Mesendoderm (in vitro differentiated cells): ENCODE measurements around the gene POLN.
A peak's percentile ranks its signal among the peaks of the same experiment; 100 is the strongest.

Experiments used
- DNase-seq: peaks from one replicate; pipeline ENCODE4 v3.0.0; 2013
- H2AK5ac ChIP-seq: 2 replicates; pipeline ENCODE4 v1.6.1; 2013; ENCODE audit warnings: low read length, inconsistent platforms
- H2BK120ac ChIP-seq: 2 replicates; pipeline ENCODE4 v1.6.1; 2013; ENCODE audit warnings: low read depth, mild to moderate bottlenecking, low read length, moderate library complexity, mixed read lengths
- H2BK15ac ChIP-seq: replicated peaks from 2 replicates; pipeline ENCODE4 v1.6.1; 2013; ENCODE audit warnings: low read depth, mild to moderate bottlenecking, moderate library complexity
- H2BK5ac ChIP-seq: 2 replicates; pipeline ENCODE4 v1.6.1; 2013; ENCODE audit warnings: low read length, inconsistent platforms
- H3K18ac ChIP-seq: 2 replicates; pipeline ENCODE4 v1.6.1; 2013; ENCODE audit warnings: mild to moderate bottlenecking, low read length, mixed read lengths
- H3K23ac ChIP-seq: one replicate; pipeline ENCODE4 v1.6.1; 2013; ENCODE audit warnings: low read length
- H3K27ac ChIP-seq: 2 replicates; pipeline ENCODE4 v1.5.1; 2013; ENCODE audit warnings: low read depth, mild to moderate bottlenecking, inconsistent platforms, low read length, moderate library complexity
- H3K27me3 ChIP-seq: 2 replicates; pipeline ENCODE4 v1.6.1; 2013; ENCODE audit warnings: low read length, control low read depth, mild to moderate bottlenecking, inconsistent platforms; ENCODE audit not compliant: insufficient read depth, poor library complexity
- H3K36me3 ChIP-seq: 2 replicates; pipeline ENCODE4 v1.6.1; 2013; ENCODE audit warnings: low read length, inconsistent platforms; ENCODE audit not compliant: control insufficient read depth, insufficient read depth
- H3K4ac ChIP-seq: one replicate; pipeline ENCODE4 v1.6.1; 2013; ENCODE audit warnings: low read depth, mild to moderate bottlenecking, low read length, moderate library complexity
- H3K4me1 ChIP-seq: 2 replicates; pipeline ENCODE4 v1.6.1; 2013; ENCODE audit warnings: low read depth, low read length, inconsistent platforms; ENCODE audit not compliant: control insufficient read depth
- H3K4me2 ChIP-seq: 2 replicates; pipeline ENCODE4 v1.6.1; 2013; ENCODE audit warnings: low read length
- H3K4me3 ChIP-seq: 2 replicates; pipeline ENCODE4 v1.5.1; 2013; ENCODE audit warnings: mild to moderate bottlenecking, low read length
- H3K56ac ChIP-seq: one replicate; pipeline ENCODE4 v1.6.1; 2013; ENCODE audit warnings: low read length
- H3K79me1 ChIP-seq: 2 replicates; pipeline ENCODE4 v1.6.1; 2013; ENCODE audit warnings: low read length, inconsistent platforms
- H3K79me2 ChIP-seq: 2 replicates; pipeline ENCODE4 v1.6.1; 2013; ENCODE audit warnings: mild to moderate bottlenecking, low read length; ENCODE audit not compliant: control insufficient read depth, insufficient read depth
- H3K9ac ChIP-seq: 2 replicates; pipeline ENCODE4 v1.6.1; 2013; ENCODE audit warnings: low read length, inconsistent platforms
- H4K5ac ChIP-seq: one replicate; pipeline ENCODE4 v1.6.1; 2013; ENCODE audit warnings: low read length
- H4K8ac ChIP-seq: one replicate; pipeline ENCODE4 v1.6.1; 2013; ENCODE audit warnings: low read depth, mild to moderate bottlenecking, control low read depth, low read length, moderate library complexity
- WGBS: extraction: QIAGEN DNeasy Blood & Tissue Kit; methylation state at CpG from one replicate; pipeline ENCODE4 v1.1.7; 2013; ENCODE audit warnings: low lambda C conversion rate, missing lambda C conversion rate; ENCODE audit not compliant: insufficient coverage; ENCODE audit errors: extremely low coverage; 5-methylcytosine and 5-hydroxymethylcytosine counted together

Gene POLN

GRCh38 chr4:2269618-2270163 is 27.8 kb upstream of the POLN start:
- no peak overlapping the region for H3K23ac ChIP-seq

GRCh38 chr4:2269206-2269531 is 27.2 kb upstream of the POLN start:
- no peak overlapping the region for H2BK120ac ChIP-seq
- H4K8ac ChIP-seq, result no peak overlapping the region
- H3K36me3 ChIP-seq, result no peaks in the 10 kb centered on the region
- H3K4me1 ChIP-seq, result no peaks in the 10 kb centered on the region
- H2BK15ac ChIP-seq, result no peak overlapping the region
- no peak overlapping the region for H3K27ac ChIP-seq
- no CpG with 5 or more reads among the region's 6 CpGs for WGBS
- no peak overlapping the region for H2AK5ac ChIP-seq
- H2BK5ac ChIP-seq, result no peak overlapping the region
- peak; percentile 18 for DNase-seq
- no peak overlapping the region for H3K9ac ChIP-seq
- H3K4me2 ChIP-seq, result no peak overlapping the region
- no peak overlapping the region for H4K5ac ChIP-seq
- no peak overlapping the region for H3K4me3 ChIP-seq
- no peaks in the 10 kb centered on the region for H3K79me2 ChIP-seq
- no peaks in the 10 kb centered on the region for H3K27me3 ChIP-seq
- H3K23ac ChIP-seq, result no peak overlapping the region
- no peak overlapping the region for H3K18ac ChIP-seq
- H3K79me1 ChIP-seq, result no peaks in the 10 kb centered on the region
- H3K4ac ChIP-seq, result no peak overlapping the region
- peak overlapping the region; percentile 49 for H3K56ac ChIP-seq

More at GRCh38 chr4:2269618-2270163, 27.8 kb upstream of the POLN start:
- Histone ChIP-seq H3K36me3 (no peaks in the 10 kb centered on the region), H2BK120ac (no peak overlapping the region), H2AK5ac (no peak overlapping the region), H3K27me3 (no peaks in the 10 kb centered on the region), H3K79me2 (no peaks in the 10 kb centered on the region), H4K5ac (no peak overlapping the region), H3K18ac (no peak overlapping the region), H3K4me3 (no peak overlapping the region), H3K4ac (no peak overlapping the region), H3K9ac (no peak overlapping the region), H3K79me1 (no peaks in the 10 kb centered on the region), H3K4me2 (no peak overlapping the region), H2BK5ac (no peak overlapping the region), H4K8ac (no peak overlapping the region), H2BK15ac (no peak overlapping the region), H3K27ac (no peak overlapping the region), H3K56ac (peak overlapping the region; percentile 34), H3K4me1 (no peaks in the 10 kb centered on the region)
- WGBS, result 100% methylated on average over 2 of the region's 12 CpGs
- DNase-seq, result no peak

- no CpG with 5 or more reads among the region's 22 CpGs for WGBS
- DNase-seq, result no peak
Measured at GRCh38 chr4:2268357-2269205, 26.7 kb upstream of the POLN start.

GRCh38 chr4:2267841-2268240 is 25.9 kb upstream of the POLN start:
- H3K4me2 ChIP-seq, result no peak overlapping the region
- peak overlapping the region; percentile 15 for H3K56ac ChIP-seq
- H3K4me1 ChIP-seq, result no peaks in the 10 kb centered on the region
- no peaks in the 10 kb centered on the region for H3K79me2 ChIP-seq
- no peak overlapping the region for H2BK15ac ChIP-seq
- H3K27me3 ChIP-seq, result no peaks in the 10 kb centered on the region
- no peak overlapping the region for H2BK120ac ChIP-seq
- H3K79me1 ChIP-seq, result no peaks in the 10 kb centered on the region
- no peak overlapping the region for H3K4me3 ChIP-seq
- H3K27ac ChIP-seq, result no peak overlapping the region
- H2BK5ac ChIP-seq, result no peak overlapping the region
- no peak for DNase-seq
- no peak overlapping the region for H3K18ac ChIP-seq
- H4K5ac ChIP-seq, result no peak overlapping the region
- WGBS, result no CpG with 5 or more reads among the region's 12 CpGs
- no peak overlapping the region for H4K8ac ChIP-seq
- no peak overlapping the region for H2AK5ac ChIP-seq
- H3K23ac ChIP-seq, result no peak overlapping the region
- no peaks in the 10 kb centered on the region for H3K36me3 ChIP-seq
- H3K4ac ChIP-seq, result no peak overlapping the region
- no peak overlapping the region for H3K9ac ChIP-seq

More at GRCh38 chr4:2268357-2269205, 26.7 kb upstream of the POLN start:
- Histone ChIP-seq H3K79me1 (no peaks in the 10 kb centered on the region), H3K18ac (no peak overlapping the region), H3K27me3 (no peaks in the 10 kb centered on the region), H2BK15ac (no peak overlapping the region), H3K4me2 (no peak overlapping the region), H3K23ac (no peak overlapping the region), H3K4me3 (no peak overlapping the region), H2BK5ac (no peak overlapping the region), H4K8ac (no peak overlapping the region), H3K4ac (no peak overlapping the region), H2BK120ac (no peak overlapping the region), H3K4me1 (no peaks in the 10 kb centered on the region), H3K36me3 (no peaks in the 10 kb centered on the region), H2AK5ac (no peak overlapping the region), H4K5ac (no peak overlapping the region), H3K56ac (peak overlapping the region; percentile 49), H3K27ac (no peak overlapping the region), H3K79me2 (no peaks in the 10 kb centered on the region), H3K9ac (no peak overlapping the region)

- Histone ChIP-seq H3K9ac (no peak overlapping the region), H2BK15ac (no peak overlapping the region), H2AK5ac (no peak overlapping the region), H3K4ac (no peak overlapping the region), H3K36me3 (no peaks in the 10 kb centered on the region), H2BK5ac (no peak overlapping the region), H3K18ac (no peak overlapping the region), H3K27me3 (no peaks in the 10 kb centered on the region), H3K56ac (peak overlapping the region; percentile 15), H3K4me3 (no peak overlapping the region), H4K8ac (no peak overlapping the region), H3K79me2 (no peaks in the 10 kb centered on the region), H4K5ac (no peak overlapping the region), H3K79me1 (no peaks in the 10 kb centered on the region), H3K27ac (no peak overlapping the region), H2BK120ac (no peak overlapping the region), H3K4me2 (no peak overlapping the region), H3K4me1 (no peaks in the 10 kb centered on the region), H3K23ac (no peak overlapping the region)
- no peak for DNase-seq
- WGBS, result no CpG with 5 or more reads among the region's 18 CpGs
Measured at GRCh38 chr4:2267320-2267811, 25.4 kb upstream of the POLN start.
